HEK293T (cell line): ENCODE results near the gene PCDHB10.

Experiments used
- BHLHE40 ChIP-seq: fragments of 450-650 bp; IDR thresholded peaks from 2 replicates; pipeline ENCODE4 v1.6.1; 2016; ENCODE audit warnings: mild to moderate bottlenecking, moderate library complexity, borderline replicate concordance
- NFRKB ChIP-seq: fragments of 450-650 bp; IDR thresholded peaks from 2 replicates; pipeline ENCODE4 v1.6.1; 2016; ENCODE audit warnings: mild to moderate bottlenecking, moderate library complexity

- TF ChIP-seq BHLHE40, result no peak
- no peak for TF ChIP-seq NFRKB
These were observed 4.2 kb downstream of the PCDHB10 start for GRCh38 chr5:141196363-141196762.
